PC-9 (cell line): ENCODE data around the gene SIGLEC7. TPM values are rescaled to one million over a fixed set of nuclear protein-coding genes. Genes with fewer than 3 reads are reported as not detected.

Source experiments
- BruUV-seq: library from RNA; stranded (reverse); fragments of 400-500 nt; replicated peaks from 2 replicates; lab custom pipeline; 2021; lab: Mats Ljungman, UMichigan
- CTCF ChIA-PET: fragments of 300-600 bp; sonication (Branson Sonifier 250); formaldehyde crosslinking; loops from one replicate; lab custom pipeline; 2022; ENCODE audit warnings: antibody characterized with exemption; lab: Charles Lee
- POLR2A ChIA-PET: fragments of 300-600 bp; sonication (Branson Sonifier 250); formaldehyde crosslinking; loops from one replicate; lab custom pipeline; 2022; ENCODE audit warnings: antibody characterized with exemption; ENCODE audit not compliant: unreplicated experiment; lab: Charles Lee
- DNase-seq, 2 experiments: peaks; one replicate each; pipeline versions ENCODE4 v3.0.0 to v3.0.0-alpha.2; 2015 to 2022; ENCODE audit warnings: mixed read lengths in 1 of 2
- H2AFZ ChIP-seq: fragments of 200-600 bp; sonication (generic); 2 replicates; pipeline ENCODE4 v1.8.1; 2017; ENCODE audit warnings: antibody characterized with exemption
- H3F3A ChIP-seq: fragments of 200-600 bp; sonication (generic); 2 replicates; pipeline ENCODE4 v1.8.1; 2017; ENCODE audit warnings: antibody characterized with exemption, mild to moderate bottlenecking, low read depth; ENCODE audit not compliant: insufficient read depth
- H3K27ac ChIP-seq: fragments of 200-600 bp; sonication (generic); 2 replicates; pipeline ENCODE4 v1.6.1; 2016; ENCODE audit warnings: mixed run types
- H3K27me3 ChIP-seq: fragments of 200-600 bp; sonication (generic); 2 replicates; pipeline ENCODE4 v1.6.1; 2016; ENCODE audit warnings: low read depth, mixed run types; ENCODE audit not compliant: insufficient read depth
- H3K36me3 ChIP-seq: fragments of 200-600 bp; sonication (generic); 2 replicates; pipeline ENCODE4 v1.6.1; 2016; ENCODE audit warnings: low read depth, mixed run types
- H3K4me1 ChIP-seq: fragments of 200-600 bp; sonication (generic); replicated peaks from 2 replicates; pipeline ENCODE4 v1.6.1; 2016; ENCODE audit warnings: mixed run types; ENCODE audit not compliant: insufficient read depth
- H3K4me2 ChIP-seq: fragments of 200-600 bp; sonication (generic); 2 replicates; pipeline ENCODE4 v1.6.1; 2017; ENCODE audit warnings: mixed run types
- H3K4me3 ChIP-seq: fragments of 200-600 bp; sonication (generic); 2 replicates; pipeline ENCODE4 v1.6.1; 2016; ENCODE audit warnings: mixed run types
- H3K79me2 ChIP-seq: fragments of 200-600 bp; sonication (generic); 2 replicates; pipeline ENCODE4 v1.6.1; 2017; ENCODE audit warnings: low read depth, mixed run types
- H3K9me2 ChIP-seq: fragments of 200-600 bp; sonication (generic); 2 replicates; pipeline ENCODE4 v1.8.1; 2017; ENCODE audit warnings: mild to moderate bottlenecking; ENCODE audit not compliant: insufficient read depth
- H3K9me3 ChIP-seq: fragments of 200-600 bp; sonication (generic); 2 replicates; pipeline ENCODE4 v1.8.1; 2016; ENCODE audit warnings: low read depth; ENCODE audit not compliant: insufficient read depth
- H4K20me1 ChIP-seq: fragments of 200-600 bp; sonication (generic); 2 replicates; pipeline ENCODE4 v1.8.1; 2017; ENCODE audit not compliant: insufficient read depth
- CTCF ChIP-seq: fragments of 200-600 bp; sonication (generic); conservative IDR thresholded peaks from 2 replicates; pipeline ENCODE4 v1.6.1; 2017; ENCODE audit warnings: mixed run types, antibody characterized with exemption, mild to moderate bottlenecking, moderate library complexity
- EZH2 ChIP-seq: fragments of 200-600 bp; sonication (generic); IDR thresholded peaks from 2 replicates; pipeline ENCODE4 v1.8.0; 2017; ENCODE audit warnings: antibody characterized with exemption, low read depth
- intact Hi-C: fragments of 100-400 bp; cut with micrococcal nuclease; formaldehyde crosslinking; loops from one replicate; pipeline ENCODE4 v1.10.0; 2022; ENCODE audit not compliant: unreplicated experiment
- total RNA-seq: library from RNA; stranded (reverse); gene quantifications from 2 replicates; pipeline ENCODE4 v1.2.3, GENCODE V29; 2021

The SIGLEC7 gene
- total RNA-seq, 1 experiment from 2014 or later: not detected

GRCh38 chr19:51108805-51109146, 33.3 kb upstream of the SIGLEC7 start:
- H3K79me2 ChIP-seq: peaks cover 20% of the 10 kb centered on the region
- H3K4me2 ChIP-seq: peak overlapping the region; percentile 73
- H4K20me1 ChIP-seq: no peaks in the 10 kb centered on the region
- H3F3A ChIP-seq: peaks cover 9% of the 10 kb centered on the region
- H2AFZ ChIP-seq: peak overlapping the region; percentile 78
- H3K4me1 ChIP-seq: peaks cover 10% of the 10 kb centered on the region
- no peak overlapping the region for H3K27ac ChIP-seq
- 0 out of 2 replicates have a peak, but pooled peaks cover 1% of the 10 kb centered on the region for H3K36me3 ChIP-seq
- BruUV-seq: no TSS peak
- CTCF ChIA-PET: no interaction called here
- no peaks in the 10 kb centered on the region for H3K9me3 ChIP-seq
- H3K9me2 ChIP-seq: no peaks in the 10 kb centered on the region
- peak overlapping the region; percentile 79 for H3K4me3 ChIP-seq
- no peak for TF ChIP-seq CTCF
- no peak for TF ChIP-seq EZH2
- intact Hi-C loops: no loop called here
- POLR2A ChIA-PET: interaction anchor here (0.6 kb wide), 1 partner anchor 1105 kb away, joined by 5 read pairs; no protein-coding TSS in a partner anchor
- DNase-seq: no peak
- H3K27me3 ChIP-seq: peaks cover 31% of the 10 kb centered on the region

GRCh38 chr19:51110666-51110971, 31.5 kb upstream of the SIGLEC7 start:
- intact Hi-C loops: no loop called here
- Histone ChIP-seq H3K4me1 (peaks cover 10% of the 10 kb centered on the region), H3K4me3 (no peak overlapping the region), H3K9me2 (no peaks in the 10 kb centered on the region), H3K9me3 (no peaks in the 10 kb centered on the region), H3K36me3 (no peaks in the 10 kb centered on the region), H2AFZ (no peak overlapping the region), H3K27ac (no peak overlapping the region), H3F3A (peaks cover 9% of the 10 kb centered on the region), H3K27me3 (peaks cover 50% of the 10 kb centered on the region), H4K20me1 (no peaks in the 10 kb centered on the region), H3K79me2 (peaks cover 19% of the 10 kb centered on the region), H3K4me2 (no peak overlapping the region)
- DNase-seq: no peak
- no TSS peak for BruUV-seq
- CTCF ChIA-PET: interaction anchor here (0.6 kb wide), 1 partner anchor 10 kb away, joined by 5 read pairs; no protein-coding TSS in a partner anchor
- TF ChIP-seq EZH2: no peak
- no peak for TF ChIP-seq CTCF
- POLR2A ChIA-PET: interaction anchor here (0.6 kb wide), 2 partner anchors 782 to 906 kb away, joined by 7 to 14 read pairs; no protein-coding TSS in a partner anchor

- Histone ChIP-seq H3F3A (peaks cover 9% of the 10 kb centered on the region), H3K4me1 (peaks cover 10% of the 10 kb centered on the region), H3K27me3 (peaks cover 60% of the 10 kb centered on the region), H2AFZ (no peak overlapping the region), H3K36me3 (no peaks in the 10 kb centered on the region), H3K27ac (no peak overlapping the region), H3K9me2 (no peaks in the 10 kb centered on the region), H3K4me2 (no peak overlapping the region), H3K4me3 (no peak overlapping the region), H3K9me3 (no peaks in the 10 kb centered on the region), H3K79me2 (peaks cover 13% of the 10 kb centered on the region), H4K20me1 (no peaks in the 10 kb centered on the region)
- no peak for DNase-seq
- ChIA-PET POLR2A (no interaction called here), CTCF (interaction anchor here (0.6 kb wide), 1 partner anchor 216 kb away, joined by 3 read pairs; no protein-coding TSS in a partner anchor)
- intact Hi-C loops: no loop called here
- no TSS peak for BruUV-seq
- 0 out of 2 replicates have a peak, but pooled peaks have one; percentile 26 for TF ChIP-seq CTCF
- TF ChIP-seq EZH2: no peak
Observed at GRCh38 chr19:51111606-51112005, 30.5 kb upstream of the SIGLEC7 start.
